ENCODE results near the gene OPA3. TPM values are rescaled to one million over a fixed set of nuclear protein-coding genes. Genes with fewer than 3 reads are reported as not detected.
"Not testable (repeated sequence)": the region's sequence is repeated elsewhere in the genome, so short reads cannot be mapped to it uniquely, and the experiment has no call there.

Gene OPA3
- total RNA-seq, 1 donor from 2014 or later: 15.0 TPM

DNA sequence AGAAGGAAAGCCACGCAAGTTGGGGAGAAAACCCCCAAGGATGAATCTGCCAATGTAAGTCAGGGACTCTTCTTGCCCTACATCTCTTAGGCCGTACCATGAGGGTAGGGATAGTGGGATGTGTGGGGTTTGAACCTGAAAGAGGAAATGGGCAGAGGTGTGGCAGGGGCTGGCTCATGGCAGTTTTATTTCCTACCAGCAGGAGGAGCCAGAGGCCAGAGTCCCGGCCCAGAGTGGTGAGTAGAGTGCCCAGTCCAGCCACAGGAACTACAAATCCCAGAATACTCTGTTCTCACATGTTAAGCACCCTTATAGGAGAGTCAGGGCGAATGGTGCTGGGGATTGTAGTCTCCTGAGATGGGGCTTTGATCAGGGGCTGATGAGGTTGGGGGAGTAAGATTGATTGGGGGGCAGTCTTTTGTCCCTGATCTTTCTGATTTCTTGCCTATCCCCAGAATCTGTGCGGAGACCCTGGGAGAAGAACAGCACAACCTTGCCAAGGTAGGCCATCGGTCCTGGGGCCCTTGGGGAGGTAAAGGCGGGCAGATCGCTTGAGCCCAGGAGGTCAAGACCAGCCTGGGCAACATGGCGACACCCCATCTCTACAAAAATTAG lies 60.9 kb downstream of the OPA3 start:
- intact Hi-C loops (cut with micrococcal nuclease): loop anchor here (1.0 kb wide), 7 partner anchors 14 to 169 kb away; partner anchors contain the start of genes OPA3 and QPCTL

DNA sequence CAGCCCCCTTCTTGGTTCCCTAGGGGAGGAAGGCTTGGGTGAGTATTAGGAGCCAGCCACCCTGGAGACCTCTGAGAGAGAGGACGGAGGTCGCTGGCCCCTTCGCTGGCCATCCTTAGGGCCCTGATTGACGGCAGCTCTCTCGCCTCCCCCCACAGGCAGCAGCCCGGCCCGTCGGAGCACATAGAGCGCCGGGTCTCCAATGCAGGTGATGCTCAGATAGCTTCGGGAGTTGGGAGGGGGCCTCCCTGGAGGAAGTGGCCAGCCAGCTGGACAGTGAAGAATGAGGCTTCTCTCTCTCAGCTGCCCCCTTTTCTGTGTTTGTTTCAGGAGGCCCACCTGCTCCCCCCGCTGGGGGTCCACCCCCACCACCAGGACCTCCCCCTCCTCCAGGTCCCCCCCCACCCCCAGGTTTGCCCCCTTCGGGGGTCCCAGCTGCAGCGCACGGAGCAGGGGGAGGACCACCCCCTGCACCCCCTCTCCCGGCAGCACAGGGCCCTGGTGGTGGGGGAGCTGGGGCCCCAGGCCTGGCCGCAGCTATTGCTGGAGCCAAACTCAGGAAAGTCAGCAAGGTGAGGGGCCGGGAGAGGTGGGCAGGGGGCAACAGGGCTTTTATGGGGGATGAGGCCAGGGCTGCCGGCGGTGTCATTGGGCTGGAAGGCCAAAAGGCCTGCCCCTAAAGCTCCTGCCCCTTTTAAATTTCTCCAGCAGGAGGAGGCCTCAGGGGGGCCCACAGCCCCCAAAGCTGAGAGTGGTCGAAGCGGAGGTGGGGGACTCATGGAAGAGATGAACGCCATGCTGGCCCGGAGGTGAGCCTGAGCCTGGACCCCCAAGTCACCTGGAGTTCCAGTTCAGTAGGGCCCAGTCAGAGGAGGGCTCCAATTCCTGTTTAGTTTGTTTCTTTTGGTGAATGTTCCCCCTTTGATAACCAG lies 62.3 kb downstream of the OPA3 start:
- intact Hi-C loops (cut with micrococcal nuclease): no loop called here

DNA sequence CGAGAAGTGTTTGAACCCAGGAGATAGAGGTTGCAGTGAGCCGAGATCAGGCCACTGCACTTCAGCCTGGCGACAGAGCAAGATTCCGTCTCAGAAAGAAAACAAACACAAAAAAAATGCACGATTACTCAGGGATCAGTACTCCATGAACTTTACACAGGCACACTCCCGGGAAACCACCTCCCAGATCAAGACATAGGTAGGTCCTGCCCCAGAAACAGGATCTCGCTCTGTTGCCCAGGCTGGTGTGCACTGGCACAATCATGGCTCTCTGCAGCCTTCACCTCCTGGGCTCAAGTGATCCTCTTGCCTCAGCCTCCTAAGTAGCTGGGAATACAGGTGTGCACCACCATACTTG lies 66.2 kb downstream of the OPA3 start:
- intact Hi-C loops (cut with micrococcal nuclease): no loop called here

DNA sequence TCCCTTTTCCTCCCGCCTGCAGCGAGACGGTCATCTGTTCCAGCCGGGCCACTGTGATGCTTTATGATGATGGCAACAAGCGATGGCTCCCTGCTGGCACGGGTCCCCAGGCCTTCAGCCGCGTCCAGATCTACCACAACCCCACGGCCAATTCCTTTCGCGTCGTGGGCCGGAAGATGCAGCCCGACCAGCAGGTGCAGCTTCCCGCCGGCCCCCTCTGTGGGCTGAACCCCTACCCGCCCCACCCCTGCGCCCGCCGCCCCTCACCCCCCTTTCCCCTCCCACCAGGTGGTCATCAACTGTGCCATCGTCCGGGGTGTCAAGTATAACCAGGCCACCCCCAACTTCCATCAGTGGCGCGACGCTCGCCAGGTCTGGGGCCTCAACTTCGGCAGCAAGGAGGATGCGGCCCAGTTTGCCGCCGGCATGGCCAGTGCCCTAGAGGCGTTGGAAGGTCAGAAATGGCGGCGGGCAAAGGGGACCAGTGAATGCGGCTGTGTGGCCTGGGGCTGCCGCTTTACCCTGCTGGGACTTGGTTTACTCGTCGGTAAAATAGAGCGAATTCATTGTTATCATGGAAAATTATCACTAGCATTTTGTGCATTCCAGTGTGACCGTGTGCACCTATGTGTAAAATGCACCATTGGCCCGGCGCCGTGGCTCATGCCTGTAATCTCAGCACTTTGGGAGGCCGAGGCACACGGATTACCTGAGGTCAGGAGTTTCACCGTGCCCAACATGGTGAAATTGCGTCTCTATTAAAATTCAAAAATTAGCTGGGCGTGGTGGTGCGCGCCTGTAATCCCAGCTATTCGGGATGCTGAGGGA lies 66.7 kb downstream of the OPA3 start:
- intact Hi-C loops (cut with micrococcal nuclease): no loop called here

DNA sequence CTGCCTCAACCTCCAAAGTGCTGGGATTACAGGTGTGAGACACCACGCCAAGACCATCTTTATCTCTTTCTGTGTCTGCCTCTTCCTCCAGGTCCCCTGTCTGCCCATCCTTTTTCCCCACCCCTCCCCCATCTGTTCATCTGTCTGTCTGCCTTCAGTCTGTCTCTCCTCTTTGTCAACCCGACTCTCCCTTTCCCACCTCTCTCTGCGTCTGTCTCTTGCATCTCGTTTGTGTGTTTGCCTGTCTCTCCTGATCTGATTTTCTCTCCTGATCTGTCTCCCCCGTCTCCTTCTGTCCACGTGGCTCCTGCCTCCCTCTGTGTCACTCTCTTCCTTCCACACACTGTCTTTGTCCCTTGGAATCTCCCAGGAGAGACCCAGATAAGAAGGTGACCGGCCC lies 67.4 kb downstream of the OPA3 start:
- intact Hi-C loops (cut with micrococcal nuclease): no loop called here

DNA sequence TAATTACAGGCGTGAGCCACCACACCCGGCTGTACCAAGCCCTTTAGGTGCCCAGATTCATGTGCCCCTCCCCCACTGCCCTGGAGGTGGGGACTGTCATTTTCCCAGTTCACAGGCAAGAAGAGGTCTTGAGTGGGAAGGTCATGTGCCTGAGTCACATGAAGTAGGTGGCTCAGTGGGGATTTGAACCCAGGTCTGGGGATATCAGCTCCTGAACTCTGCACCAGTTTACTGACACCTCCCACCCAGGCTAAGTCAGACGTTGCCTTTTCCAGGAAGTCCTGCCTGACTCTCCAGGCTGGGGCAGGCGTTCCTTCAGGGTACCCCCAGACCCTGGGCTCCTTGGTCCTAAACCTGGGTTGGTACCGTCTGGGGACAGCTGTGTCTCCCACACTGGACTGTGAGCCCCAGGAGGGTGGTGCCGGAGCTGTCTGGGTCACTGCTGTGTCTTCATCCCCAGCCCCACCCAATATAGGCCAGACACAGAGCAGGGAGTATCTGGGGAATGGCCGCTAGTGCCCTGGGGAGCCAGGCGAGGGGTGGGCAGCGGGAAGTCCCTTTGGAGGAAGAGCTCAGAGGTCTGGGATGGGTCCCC lies 68.7 kb downstream of the OPA3 start:
- intact Hi-C loops (cut with micrococcal nuclease): loop anchor here (1.0 kb wide), 1 partner anchor 9 kb away; the partner anchor contains the start of gene VASP

DNA sequence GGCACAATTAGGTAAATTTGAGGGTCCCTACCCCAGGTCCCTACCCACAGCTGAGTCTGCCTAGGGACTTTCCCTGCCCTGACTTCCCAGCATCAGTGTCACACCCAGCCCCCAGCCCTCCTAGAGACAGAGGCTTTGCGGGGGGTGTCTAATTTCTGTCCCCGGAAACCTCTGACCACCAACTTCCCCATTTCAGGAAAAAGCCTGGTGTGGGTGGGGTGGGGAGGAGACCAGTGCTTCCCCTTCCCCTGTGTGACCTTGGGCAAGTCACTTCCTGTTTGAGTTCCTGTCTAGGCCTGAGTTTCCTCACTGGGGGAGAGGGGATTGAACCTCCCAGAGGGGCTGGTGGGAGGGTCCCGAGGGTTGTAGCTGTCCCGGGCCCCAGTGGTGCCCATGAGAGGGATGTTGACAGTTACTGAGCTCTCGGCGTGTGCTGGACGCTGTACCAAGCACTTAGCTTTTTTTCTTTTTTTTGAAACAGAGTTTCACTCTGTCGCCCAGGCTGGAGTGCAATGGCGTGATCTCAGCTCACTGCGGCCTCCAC lies 69.4 kb downstream of the OPA3 start:
- intact Hi-C loops (cut with micrococcal nuclease): loop anchor here (1.0 kb wide), 1 partner anchor 8 kb away; the partner anchor contains the start of gene VASP

DNA sequence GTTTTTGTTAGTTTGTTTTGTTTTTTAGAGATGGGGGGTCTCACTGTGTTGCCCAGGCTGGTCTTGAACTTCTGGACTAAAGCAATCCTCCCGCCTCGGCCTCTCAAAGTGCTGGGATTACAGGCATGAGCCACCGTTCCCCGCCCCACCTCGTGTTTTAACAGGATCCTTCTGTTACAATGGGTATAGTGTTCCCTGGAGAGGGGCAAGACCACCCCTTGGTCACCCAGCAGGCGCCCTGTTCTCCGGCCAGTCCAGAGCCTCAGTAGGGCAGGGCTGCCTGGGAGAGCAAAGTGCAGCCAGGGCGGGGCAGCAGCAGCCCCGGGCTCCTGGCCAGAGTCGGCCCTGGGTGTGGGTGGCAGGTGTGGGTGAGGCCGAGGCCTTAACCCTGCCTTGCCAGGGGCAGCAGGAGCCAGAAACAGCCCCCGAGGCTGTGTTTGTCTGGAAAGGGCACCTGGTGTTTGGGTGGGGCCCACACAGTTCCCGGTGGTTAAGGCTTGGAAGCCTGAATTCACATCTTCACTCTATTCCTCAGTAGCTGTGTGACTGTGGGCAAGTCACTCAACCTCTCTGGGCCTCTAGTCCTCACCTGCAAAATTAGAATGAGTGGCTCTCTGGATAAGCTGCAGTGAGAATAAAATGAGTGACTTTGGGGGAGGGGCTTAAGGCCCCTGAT lies 70.1 kb downstream of the OPA3 start:
- intact Hi-C loops (cut with micrococcal nuclease): loop anchor here (1.0 kb wide), 1 partner anchor 7 kb away; the partner anchor contains the start of gene VASP

DNA sequence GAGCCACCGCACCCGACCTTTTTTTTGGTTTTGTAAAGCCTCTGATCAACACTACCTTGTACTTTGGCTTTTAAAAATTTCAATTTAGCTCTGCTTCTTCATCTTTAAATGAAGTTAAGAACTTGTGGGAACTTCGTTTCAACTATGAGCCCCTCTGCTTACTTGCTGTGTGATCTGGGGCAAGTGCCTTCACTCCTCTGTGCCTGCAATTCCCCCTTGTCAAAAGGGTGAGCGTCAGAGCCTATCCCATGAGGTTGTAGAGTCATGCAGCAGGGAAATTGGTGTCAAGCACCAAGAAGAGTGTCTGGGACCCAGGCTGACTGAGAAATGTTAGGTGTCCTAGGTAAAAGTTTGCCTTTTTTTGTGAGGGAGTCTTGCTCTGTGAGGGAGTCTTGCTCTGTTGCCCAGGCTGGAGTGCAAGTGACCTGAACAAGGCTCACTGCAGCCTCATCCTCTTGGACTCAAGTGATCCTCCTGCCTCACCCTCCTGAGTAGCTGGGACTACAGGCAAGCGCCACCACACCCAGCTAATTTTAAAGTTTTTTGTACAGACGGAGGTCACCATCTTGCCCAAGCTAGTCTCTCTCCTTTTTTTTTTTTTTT lies 71.6 kb downstream of the OPA3 start:
- intact Hi-C loops (cut with micrococcal nuclease): no loop called here

DNA sequence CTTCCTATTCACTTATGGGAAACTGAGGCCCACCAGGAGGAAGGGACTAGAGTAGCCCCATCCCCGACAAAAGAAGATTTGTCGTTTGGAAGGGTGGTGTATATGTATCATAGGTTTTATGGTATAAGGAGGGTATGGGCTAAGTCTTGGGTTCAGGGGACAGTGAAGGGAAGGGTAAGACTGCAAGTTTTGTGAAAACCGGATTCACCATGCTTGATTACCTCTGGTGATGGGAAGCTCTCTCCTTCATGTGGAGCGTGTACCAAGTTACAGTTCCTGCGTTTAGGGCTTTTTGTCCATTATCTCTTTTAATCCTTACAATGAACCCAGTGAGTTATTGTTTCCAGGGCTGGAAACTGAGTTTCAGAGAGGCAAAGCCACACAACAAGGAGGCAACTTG lies 73.5 kb downstream of the OPA3 start:
- intact Hi-C loops (cut with micrococcal nuclease): no loop called here

DNA sequence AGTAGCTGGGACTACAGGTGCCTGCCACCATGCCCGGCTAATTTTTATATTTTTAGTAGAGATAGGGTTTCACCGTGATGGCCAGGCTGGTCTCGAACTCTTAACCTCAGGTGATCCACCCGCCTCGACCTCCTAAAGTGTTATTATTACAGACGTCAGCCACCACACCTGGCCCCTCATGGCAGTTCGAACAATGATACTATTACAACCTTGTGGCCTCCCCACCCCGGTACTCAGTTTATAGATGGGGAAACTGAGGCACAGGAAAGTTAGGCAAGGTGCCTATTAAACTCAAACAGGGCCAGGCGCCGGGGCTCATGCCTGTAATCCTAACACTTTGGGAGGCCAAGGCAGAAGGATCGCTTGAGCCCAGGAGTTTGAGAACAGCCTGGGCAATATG lies 74.2 kb downstream of the OPA3 start:
- intact Hi-C loops (cut with micrococcal nuclease): not testable (repeated sequence)

DNA sequence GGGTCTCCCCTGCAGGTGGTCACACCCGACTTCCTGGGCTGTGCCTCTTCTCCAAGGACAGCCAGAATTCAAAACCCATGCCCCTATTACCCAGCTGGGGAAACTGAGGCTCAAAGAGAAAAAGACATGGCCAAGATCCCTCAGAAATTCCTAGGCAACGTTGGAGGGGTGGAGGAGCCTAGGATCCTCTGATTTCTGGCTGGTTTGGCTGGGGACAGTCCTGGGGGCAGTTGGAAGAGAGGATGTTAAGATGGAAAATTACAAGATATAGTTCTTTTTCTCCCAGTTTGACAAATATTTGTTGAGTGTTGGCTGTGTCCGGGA lies 74.9 kb downstream of the OPA3 start:
- intact Hi-C loops (cut with micrococcal nuclease): loop anchor here (1.0 to 10.0 kb wide), 4 partner anchors 14 to 1982 kb away; partner anchors contain the start of genes DMWD, ETHE1, FOXA3 and SYMPK

DNA sequence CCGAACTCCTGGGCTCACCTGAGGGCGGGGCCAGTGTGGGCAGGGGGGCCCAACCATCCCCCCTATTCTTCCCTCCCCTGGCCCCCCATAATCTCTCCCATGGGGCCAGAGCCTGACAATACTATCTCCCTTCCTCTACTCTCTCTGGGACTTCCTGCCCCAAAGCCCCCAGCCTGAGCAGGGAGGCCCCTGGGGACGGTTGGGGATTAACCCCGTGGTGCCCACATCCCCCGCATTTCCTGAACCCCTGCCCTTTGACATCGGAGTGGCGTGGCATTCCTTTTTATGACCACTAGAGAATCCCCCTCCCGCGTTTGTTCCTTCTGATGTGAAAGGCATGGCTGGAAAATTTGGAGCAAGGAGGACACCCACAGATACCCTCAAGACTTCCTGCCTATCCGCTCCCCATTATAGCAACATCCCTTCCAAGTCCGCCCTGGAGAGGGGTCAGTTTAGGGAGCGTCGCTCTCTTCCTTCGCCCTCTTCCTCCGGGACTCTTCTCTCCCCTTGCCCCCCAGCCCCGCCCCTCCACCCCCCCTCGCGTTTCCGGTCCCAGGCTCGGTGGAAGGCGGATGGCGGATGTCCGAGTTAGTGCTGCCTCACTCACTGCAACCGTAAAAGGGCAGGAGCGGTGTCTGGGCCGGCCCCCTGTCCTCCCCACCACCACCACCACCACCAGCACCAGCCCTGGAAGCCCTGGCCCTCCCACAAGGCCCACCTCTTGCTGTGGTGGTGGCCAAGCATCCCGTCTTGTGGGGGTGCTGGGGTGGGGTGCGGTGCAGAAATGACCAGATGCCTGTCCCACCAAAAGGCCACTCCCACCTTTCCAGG lies 75.5 kb downstream of the OPA3 start:
- intact Hi-C loops (cut with micrococcal nuclease): loop anchor here (1.0 to 10.0 kb wide), 4 partner anchors 14 to 1982 kb away; partner anchors contain the start of genes DMWD, ETHE1, FOXA3 and SYMPK

DNA sequence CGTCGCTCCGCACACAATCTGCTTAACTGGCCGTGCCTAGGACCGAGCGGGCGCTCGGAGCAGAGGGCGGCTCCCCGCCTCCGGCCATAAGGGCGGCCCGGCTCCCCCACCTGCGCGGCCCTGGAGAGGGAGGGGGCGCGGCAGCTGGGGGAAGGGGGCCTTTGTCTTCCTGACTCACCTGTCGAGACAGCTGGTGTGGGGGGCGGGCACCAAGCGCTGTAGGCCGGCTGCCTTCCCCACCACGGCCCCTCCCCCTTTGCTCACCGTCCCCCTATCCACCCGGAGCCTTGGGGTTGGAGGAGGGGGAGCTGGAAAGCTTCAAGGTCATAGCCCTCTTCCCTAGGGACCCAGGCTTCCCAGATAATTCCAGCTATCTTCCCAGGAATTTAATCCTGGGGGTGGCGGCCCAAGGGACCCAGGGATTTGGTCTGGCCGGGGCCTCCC lies 76.2 kb downstream of the OPA3 start:
- intact Hi-C loops (cut with micrococcal nuclease): loop anchor here (5.0 to 10.0 kb wide), 3 partner anchors 284 to 1981 kb away; partner anchors contain the start of genes DMWD, ETHE1, FOXA3 and SYMPK

DNA sequence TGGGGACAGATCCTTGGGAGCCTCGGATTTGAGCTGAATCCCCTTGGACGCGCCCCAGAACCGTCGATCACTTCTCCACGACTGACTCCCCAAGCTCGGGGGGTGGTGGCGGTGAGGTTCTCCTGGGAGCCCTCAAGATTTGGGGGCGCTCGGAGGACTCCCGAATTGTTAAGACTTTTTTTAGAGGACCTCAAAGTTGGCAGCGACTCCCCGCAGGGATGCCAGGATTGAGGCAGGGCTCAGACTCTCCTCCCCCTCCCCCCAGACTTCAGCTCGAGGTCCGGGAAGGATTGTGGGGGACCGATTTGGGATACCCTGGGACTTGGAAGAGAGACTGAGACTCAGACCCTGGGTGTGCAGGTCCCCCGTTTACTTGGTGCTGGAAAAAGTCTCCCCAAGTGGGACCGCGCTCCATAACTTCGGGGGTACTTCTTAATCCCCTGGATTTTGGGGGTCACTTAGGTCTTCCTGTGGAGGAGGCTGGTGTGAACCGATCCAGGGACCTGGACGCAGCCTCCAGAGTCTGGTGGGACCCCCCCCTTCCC lies 76.7 kb downstream of the OPA3 start:
- intact Hi-C loops (cut with micrococcal nuclease): loop anchor here (1.0 to 10.0 kb wide), 8 partner anchors 7 to 1981 kb away; partner anchors contain the start of genes DMWD, ETHE1, FOXA3 and OPA3

DNA sequence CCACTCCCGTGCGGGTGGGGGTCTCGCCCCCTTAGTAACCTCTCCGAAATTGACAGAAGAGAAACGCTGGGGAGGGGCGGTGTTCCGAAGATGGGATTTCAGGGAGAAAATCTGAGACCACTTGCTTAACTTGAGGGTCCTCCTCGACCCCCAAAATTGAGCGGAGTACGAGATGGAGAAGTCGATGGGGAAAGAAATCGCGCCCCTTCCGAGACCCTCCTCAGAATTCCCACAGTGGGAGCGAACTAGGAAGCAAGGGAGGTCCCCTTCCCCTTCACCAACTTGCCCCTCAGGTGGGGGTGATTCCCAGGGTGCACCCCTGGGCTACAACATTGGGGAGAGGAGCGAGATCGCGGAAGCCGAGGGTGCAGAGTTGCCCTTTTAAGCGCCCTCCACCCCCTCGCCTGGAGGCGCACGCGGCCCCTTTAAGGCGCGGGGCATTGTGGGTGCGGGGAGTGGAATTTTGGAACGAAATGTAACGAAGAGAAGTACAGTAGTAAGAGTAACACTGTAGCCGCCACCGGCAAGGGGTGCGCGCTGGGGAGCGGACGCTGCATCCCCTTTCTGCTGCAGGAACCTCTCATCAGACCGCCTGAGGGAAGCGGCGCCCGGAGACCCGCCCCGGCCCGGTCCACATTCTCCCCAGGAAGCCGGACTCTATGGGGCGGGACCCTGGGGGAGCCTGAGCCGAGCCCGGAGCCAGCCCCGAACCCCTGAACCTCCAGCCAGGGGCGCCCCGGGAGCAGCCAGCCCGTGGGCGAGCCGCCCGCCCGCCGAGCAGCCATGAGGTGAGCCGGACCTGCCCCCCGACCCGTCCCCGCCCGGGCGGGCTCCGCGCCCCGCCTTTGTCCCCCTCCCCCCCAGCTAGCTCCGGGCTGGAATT lies 77.4 kb downstream of the OPA3 start, which contains the start of gene VASP:
VASP (plus strand) TSS at position 491 of the 883 bp plus-strand sequence; CDS start at position 784, 293 bp downstream.
- intact Hi-C loops (cut with micrococcal nuclease): loop anchor here (1.0 to 10.0 kb wide), 15 partner anchors 8 to 1980 kb away; partner anchors contain the start of genes DMWD, ETHE1, FOXA3 and OPA3

Measured in T-helper 1 cell treated with Interleukin-12 subunit alpha and Interleukin-12 subunit beta and Interleukin-4 antibody, amounts not matched to agents 30 ng/mL and 1 ng/mL, for 36 hours (primary cell).